HepG2 (cell line): ENCODE results near the gene RABEP2. TPM values are rescaled to one million over a fixed set of nuclear protein-coding genes. Genes with fewer than 3 reads are reported as not detected.

Experiments
- BRCA1 ChIP-seq: sonication (generic); formaldehyde crosslinking; IDR thresholded peaks from 2 replicates; pipeline ENCODE4 v1.4.0; 2020; ENCODE audit warnings: missing genetic modification reagents
- HNRNPL ChIP-seq: fragments of 200-400 bp; formaldehyde crosslinking; IDR thresholded peaks from 2 replicates; pipeline ENCODE4 v1.6.1; 2017; ENCODE audit warnings: mild to moderate bottlenecking, low read depth, low read length
- HOXA3 ChIP-seq: sonication (generic); formaldehyde crosslinking; IDR thresholded peaks from 2 replicates; pipeline ENCODE4 v1.5.0; 2020; ENCODE audit warnings: missing genetic modification reagents
- KLF11 ChIP-seq: IDR thresholded peaks from 2 replicates; pipeline ENCODE4 v1.6.1; 2016; ENCODE audit warnings: missing compliant biosample characterization
- MTA1 ChIP-seq: sonication (generic); formaldehyde crosslinking; IDR thresholded peaks from 2 replicates; pipeline ENCODE4 v1.4.0; 2020; ENCODE audit warnings: missing genetic modification reagents, mild to moderate bottlenecking, borderline replicate concordance
- PAWR ChIP-seq: sonication (generic); formaldehyde crosslinking; IDR thresholded peaks from 2 replicates; pipeline ENCODE4 v1.4.0; 2020; ENCODE audit warnings: missing genetic modification reagents, mild to moderate bottlenecking, borderline replicate concordance
- PCBP2 ChIP-seq: fragments of 200-400 bp; formaldehyde crosslinking; optimal IDR thresholded peaks from 2 replicates; pipeline ENCODE3; 2018; ENCODE audit warnings: low read length, low read depth; ENCODE audit not compliant: poor library complexity, severe bottlenecking
- PRDM10 ChIP-seq: sonication (generic); formaldehyde crosslinking; IDR thresholded peaks from 2 replicates; pipeline ENCODE4 v1.4.0; 2020; ENCODE audit warnings: low read depth, missing genetic modification reagents
- RBFOX2 ChIP-seq: fragments of 200-400 bp; formaldehyde crosslinking; IDR thresholded peaks from 2 replicates; pipeline ENCODE4 v1.6.1; 2017; ENCODE audit warnings: low read depth, mild to moderate bottlenecking, low read length
- SOX6 ChIP-seq, 2 experiments: fragments of 450-650 bp in 1 of 2; sonication (generic) in 1 of 2; formaldehyde crosslinking in 1 of 2; IDR thresholded peaks; 2 replicates each; pipeline versions ENCODE4 v1.4.0 to v1.6.1; 2017 to 2020; ENCODE audit warnings: antibody characterized with exemption in 1 of 2, mild to moderate bottlenecking in 1 of 2, missing genetic modification reagents in 1 of 2
- ZFY ChIP-seq: sonication (generic); formaldehyde crosslinking; IDR thresholded peaks from 2 replicates; pipeline ENCODE4 v1.4.0; 2020; ENCODE audit warnings: missing genetic modification reagents
- ZKSCAN5 ChIP-seq: sonication (generic); formaldehyde crosslinking; IDR thresholded peaks from 2 replicates; pipeline ENCODE4 v1.5.1; 2020; ENCODE audit warnings: mild to moderate bottlenecking, missing genetic modification reagents
- ZMYM2 ChIP-seq: sonication (generic); formaldehyde crosslinking; IDR thresholded peaks from 2 replicates; pipeline ENCODE4 v1.8.0; 2022; ENCODE audit warnings: mild to moderate bottlenecking, missing genetic modification reagents
- ZNF619 ChIP-seq: sonication (generic); formaldehyde crosslinking; IDR thresholded peaks from 2 replicates; pipeline ENCODE4 v1.4.0; 2020; ENCODE audit warnings: mild to moderate bottlenecking, missing genetic modification reagents
- polyA plus RNA-seq, 8 experiments: library from polyadenylated mRNA; depleted of rRNA in 3 of 8; stranded (reverse) in 7 of 8; unstranded in 1 of 8; fragments of >200 nt; fragmentation: Illumina TruSeq in 4 of 8; extraction: Trizol in 4 of 8; gene quantifications; 2 replicates each; pipeline versions ENCODE4 v1.2.1 to v1.2.3, GENCODE V29; 2011 to 2016; ENCODE audit warnings: low read depth in 4 of 8, missing spikeins in 1 of 8, mixed read lengths in 1 of 8; ENCODE audit not compliant: insufficient read depth in 1 of 8
- total RNA-seq, 5 experiments: library from RNA; depleted of rRNA; stranded (reverse); fragments of >200 nt; fragmentation: Illumina TruSeq; extraction: Trizol; gene quantifications; 2 replicates each; pipeline ENCODE4 v1.2.3, GENCODE V29; 2016; ENCODE audit warnings: low read depth in 1 of 5
- TF ChIP-seq, protein P1 (sequence below): sonication (generic); formaldehyde crosslinking; IDR thresholded peaks from 2 replicates; pipeline ENCODE4 v1.4.0; 2020; ENCODE audit warnings: missing genetic modification reagents, borderline replicate concordance
- TF ChIP-seq, protein P2 (sequence below): sonication (generic); formaldehyde crosslinking; conservative IDR thresholded peaks from 2 replicates; pipeline ENCODE4 v1.4.0; 2020; ENCODE audit warnings: missing genetic modification reagents
- TF ChIP-seq, protein P3 (sequence below), 2 experiments: sonication (generic) in 1 of 2; formaldehyde crosslinking in 1 of 2; IDR thresholded peaks; 2 replicates each; pipeline versions ENCODE4 v1.4.0 to v1.6.1; 2018 to 2020; ENCODE audit warnings: missing genetic modification reagents in 2 of 2, borderline replicate concordance in 1 of 2, low read depth in 1 of 2, mild to moderate bottlenecking in 1 of 2, missing biosample characterization in 1 of 2

RABEP2 gene
- total and polyA plus RNA-seq, 2 of the 13 experiments (the other 11 are each of a cell fraction or from before 2014, with no cell fraction given), result 10.8 to 18.4 TPM

DNA sequence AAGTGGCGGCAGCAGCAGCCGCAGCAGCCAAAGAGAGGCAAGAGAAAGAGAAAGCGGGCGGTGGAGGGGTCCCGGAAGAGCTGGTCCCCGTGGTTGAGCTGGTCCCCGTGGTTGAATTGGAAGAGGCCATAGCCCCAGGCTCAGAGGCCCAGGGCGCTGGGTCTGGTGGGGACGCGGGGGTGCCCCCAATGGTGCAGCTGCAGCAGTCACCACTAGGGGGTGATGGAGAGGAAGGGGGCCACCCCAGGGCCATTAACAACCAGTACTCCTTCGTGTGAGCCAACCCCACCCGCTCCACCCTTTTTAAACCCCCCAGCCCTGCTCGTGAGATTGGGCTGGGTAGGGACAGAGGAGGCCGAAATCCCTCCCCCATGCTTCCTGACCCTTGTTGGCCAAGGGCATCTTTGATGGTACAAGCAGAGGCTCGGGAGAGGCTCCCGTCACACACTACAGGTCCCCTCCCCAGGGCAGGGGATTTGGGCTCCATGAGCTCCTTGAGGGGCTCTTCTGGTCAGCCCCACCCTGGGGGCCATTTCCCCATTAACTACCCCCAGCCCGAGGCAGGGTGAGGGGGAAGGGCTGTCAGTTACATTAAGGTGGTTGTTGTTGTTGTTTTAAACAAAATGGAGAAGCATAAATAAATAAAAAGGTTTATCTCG, 51.4 kb downstream of the RABEP2 start (continued):
- TF ChIP-seq PRDM10 (CRISPR knock-in tag) (no peak), ZFY (CRISPR knock-in tag) (no peak), HOXA3 (CRISPR knock-in tag) (peak; percentile 19; the same call in 1 of the 2 replicates), KLF11 (CRISPR knock-in tag) (no peak), PCBP2 (no peak), RBFOX2 (no peak), ZNF619 (no peak), ZKSCAN5 (CRISPR knock-in tag) (no peak), PAWR (CRISPR knock-in tag) (no peak), MTA1 (CRISPR knock-in tag) (no peak), SOX6 (IDR thresholded peaks at IDR 0.05) (no peak), SOX6 (CRISPR knock-in tag; IDR thresholded peaks at IDR 0.05) (0 out of 2 replicates have a peak, but pooled peaks have one; percentile 18), BRCA1 (CRISPR knock-in tag) (no peak), ZMYM2 (CRISPR knock-in tag) (no peak), HNRNPL (0 out of 2 replicates have a peak, but pooled peaks have one; percentile 6)
- TF ChIP-seq, protein P1, sequence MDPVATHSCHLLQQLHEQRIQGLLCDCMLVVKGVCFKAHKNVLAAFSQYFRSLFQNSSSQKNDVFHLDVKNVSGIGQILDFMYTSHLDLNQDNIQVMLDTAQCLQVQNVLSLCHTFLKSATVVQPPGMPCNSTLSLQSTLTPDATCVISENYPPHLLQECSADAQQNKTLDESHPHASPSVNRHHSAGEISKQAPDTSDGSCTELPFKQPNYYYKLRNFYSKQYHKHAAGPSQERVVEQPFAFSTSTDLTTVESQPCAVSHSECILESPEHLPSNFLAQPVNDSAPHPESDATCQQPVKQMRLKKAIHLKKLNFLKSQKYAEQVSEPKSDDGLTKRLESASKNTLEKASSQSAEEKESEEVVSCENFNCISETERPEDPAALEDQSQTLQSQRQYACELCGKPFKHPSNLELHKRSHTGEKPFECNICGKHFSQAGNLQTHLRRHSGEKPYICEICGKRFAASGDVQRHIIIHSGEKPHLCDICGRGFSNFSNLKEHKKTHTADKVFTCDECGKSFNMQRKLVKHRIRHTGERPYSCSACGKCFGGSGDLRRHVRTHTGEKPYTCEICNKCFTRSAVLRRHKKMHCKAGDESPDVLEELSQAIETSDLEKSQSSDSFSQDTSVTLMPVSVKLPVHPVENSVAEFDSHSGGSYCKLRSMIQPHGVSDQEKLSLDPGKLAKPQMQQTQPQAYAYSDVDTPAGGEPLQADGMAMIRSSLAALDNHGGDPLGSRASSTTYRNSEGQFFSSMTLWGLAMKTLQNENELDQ (CRISPR knock-in tag), result no peak
- TF ChIP-seq, protein P2, sequence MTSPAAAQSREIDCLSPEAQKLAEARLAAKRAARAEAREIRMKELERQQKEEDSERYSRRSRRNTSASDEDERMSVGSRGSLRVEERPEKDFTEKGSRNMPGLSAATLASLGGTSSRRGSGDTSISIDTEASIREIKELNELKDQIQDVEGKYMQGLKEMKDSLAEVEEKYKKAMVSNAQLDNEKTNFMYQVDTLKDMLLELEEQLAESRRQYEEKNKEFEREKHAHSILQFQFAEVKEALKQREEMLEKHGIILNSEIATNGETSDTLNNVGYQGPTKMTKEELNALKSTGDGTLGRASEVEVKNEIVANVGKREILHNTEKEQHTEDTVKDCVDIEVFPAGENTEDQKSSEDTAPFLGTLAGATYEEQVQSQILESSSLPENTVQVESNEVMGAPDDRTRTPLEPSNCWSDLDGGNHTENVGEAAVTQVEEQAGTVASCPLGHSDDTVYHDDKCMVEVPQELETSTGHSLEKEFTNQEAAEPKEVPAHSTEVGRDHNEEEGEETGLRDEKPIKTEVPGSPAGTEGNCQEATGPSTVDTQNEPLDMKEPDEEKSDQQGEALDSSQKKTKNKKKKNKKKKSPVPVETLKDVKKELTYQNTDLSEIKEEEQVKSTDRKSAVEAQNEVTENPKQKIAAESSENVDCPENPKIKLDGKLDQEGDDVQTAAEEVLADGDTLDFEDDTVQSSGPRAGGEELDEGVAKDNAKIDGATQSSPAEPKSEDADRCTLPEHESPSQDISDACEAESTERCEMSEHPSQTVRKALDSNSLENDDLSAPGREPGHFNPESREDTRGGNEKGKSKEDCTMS (CRISPR knock-in tag), result no peak
- TF ChIP-seq, protein P3, sequence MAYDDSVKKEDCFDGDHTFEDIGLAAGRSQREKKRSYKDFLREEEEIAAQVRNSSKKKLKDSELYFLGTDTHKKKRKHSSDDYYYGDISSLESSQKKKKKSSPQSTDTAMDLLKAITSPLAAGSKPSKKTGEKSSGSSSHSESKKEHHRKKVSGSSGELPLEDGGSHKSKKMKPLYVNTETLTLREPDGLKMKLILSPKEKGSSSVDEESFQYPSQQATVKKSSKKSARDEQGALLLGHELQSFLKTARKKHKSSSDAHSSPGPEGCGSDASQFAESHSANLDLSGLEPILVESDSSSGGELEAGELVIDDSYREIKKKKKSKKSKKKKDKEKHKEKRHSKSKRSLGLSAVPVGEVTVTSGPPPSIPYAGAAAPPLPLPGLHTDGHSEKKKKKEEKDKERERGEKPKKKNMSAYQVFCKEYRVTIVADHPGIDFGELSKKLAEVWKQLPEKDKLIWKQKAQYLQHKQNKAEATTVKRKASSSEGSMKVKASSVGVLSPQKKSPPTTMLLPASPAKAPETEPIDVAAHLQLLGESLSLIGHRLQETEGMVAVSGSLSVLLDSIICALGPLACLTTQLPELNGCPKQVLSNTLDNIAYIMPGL (CRISPR knock-in tag; IDR thresholded peaks at IDR 0.05; ENCODE audit: borderline replicate concordance in 1 of 2, low read depth in 1 of 2), result peak in 1 of 2 experiments; percentile 37; a peak in 1 of 4 replicates
